ENCODE results near the gene SERINC5.

Gene SERINC5

DNA sequence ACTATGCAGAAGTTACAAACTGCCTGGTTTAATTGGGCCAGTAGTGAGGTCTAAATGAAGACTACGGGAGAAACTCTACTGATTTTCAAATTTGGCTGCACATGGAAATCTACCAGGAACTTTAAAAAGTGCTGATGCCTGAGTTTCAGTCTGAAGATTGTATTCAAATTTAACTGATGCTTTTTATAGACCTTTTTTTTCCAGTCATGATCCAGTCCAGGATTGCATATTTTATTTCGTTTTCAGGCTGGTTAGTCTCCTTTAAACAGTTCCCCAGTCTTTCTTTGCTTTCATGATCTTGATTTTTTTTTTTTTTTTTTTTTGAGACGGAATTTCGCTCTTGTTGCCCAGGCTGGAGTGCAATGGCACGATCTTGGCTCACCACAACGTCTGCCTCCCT, 40.3 kb upstream of the SERINC5 start:
- Histone ChIP-seq H3K4me3 (ENCODE audit: low read depth in 1 of 2, low read length in 1 of 2) (no peak overlapping the region), H3K36me3 (no peaks in the 10 kb centered on the region), H3K4me1 (ENCODE audit: control insufficient read depth in 1 of 2, insufficient read depth in 1 of 2, low read depth in 1 of 2, low read length in 1 of 2) (no peaks in the 10 kb centered on the region), H3K27me3 (no peaks in the 10 kb centered on the region), H3K27ac (no peak overlapping the region), H3K9me3 (no peaks in the 10 kb centered on the region)
- TF ChIP-seq, protein P1, sequence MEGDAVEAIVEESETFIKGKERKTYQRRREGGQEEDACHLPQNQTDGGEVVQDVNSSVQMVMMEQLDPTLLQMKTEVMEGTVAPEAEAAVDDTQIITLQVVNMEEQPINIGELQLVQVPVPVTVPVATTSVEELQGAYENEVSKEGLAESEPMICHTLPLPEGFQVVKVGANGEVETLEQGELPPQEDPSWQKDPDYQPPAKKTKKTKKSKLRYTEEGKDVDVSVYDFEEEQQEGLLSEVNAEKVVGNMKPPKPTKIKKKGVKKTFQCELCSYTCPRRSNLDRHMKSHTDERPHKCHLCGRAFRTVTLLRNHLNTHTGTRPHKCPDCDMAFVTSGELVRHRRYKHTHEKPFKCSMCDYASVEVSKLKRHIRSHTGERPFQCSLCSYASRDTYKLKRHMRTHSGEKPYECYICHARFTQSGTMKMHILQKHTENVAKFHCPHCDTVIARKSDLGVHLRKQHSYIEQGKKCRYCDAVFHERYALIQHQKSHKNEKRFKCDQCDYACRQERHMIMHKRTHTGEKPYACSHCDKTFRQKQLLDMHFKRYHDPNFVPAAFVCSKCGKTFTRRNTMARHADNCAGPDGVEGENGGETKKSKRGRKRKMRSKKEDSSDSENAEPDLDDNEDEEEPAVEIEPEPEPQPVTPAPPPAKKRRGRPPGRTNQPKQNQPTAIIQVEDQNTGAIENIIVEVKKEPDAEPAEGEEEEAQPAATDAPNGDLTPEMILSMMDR (IDR thresholded peaks at IDR 0.05): no peak

DNA sequence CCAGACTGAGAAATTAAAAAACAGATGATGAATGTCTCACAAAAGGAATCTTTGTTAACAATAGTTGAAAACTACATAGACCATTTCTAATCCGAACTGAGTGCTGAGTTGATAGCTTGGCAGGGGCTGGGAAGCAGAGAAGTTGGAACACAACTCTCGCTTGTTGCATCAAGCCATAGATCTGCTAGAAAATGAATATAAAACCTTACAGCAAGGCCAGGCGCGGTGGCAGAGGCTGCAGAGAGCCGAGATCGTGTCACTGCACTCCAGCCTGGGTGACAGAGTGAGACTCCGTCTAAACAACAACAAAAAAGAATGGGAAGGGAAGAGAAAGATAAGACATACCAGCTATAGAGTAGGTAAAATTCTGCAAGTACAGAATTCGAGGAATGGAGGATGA, 35.9 kb upstream of the SERINC5 start:
- no peaks in the 10 kb centered on the region for H3K36me3 ChIP-seq
- H3K27ac ChIP-seq: no peak overlapping the region
- H3K4me3 ChIP-seq (ENCODE audit: low read depth in 1 of 2, low read length in 1 of 2): no peak overlapping the region
- H3K4me1 ChIP-seq (ENCODE audit: control insufficient read depth in 1 of 2, insufficient read depth in 1 of 2, low read depth in 1 of 2, low read length in 1 of 2): no peaks in the 10 kb centered on the region
- no peaks in the 10 kb centered on the region for H3K9me3 ChIP-seq
- TF ChIP-seq, protein P1 (IDR thresholded peaks at IDR 0.05): no peak
- no peaks in the 10 kb centered on the region for H3K27me3 ChIP-seq

DNA sequence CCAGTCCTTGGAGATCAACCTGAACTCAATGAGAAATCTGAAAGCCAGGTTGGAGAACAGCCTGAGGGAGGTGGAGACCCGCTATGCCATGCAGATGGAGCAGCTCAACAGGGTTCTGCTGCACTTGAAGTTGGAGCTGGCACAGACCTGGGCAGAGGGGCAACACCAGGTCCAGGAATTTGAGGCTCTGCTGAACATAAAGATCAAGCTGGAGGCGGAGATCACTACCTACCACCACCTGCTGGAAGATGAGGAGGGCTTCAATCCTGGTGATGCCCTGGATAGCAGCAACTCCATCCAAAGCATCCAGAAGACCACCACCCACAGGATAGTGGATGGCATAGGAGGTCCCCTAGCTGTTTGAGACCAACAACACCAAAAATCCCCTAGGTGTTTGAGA, 33.5 kb upstream of the SERINC5 start:
- no peak overlapping the region for H3K4me3 ChIP-seq (ENCODE audit: low read depth in 1 of 2, low read length in 1 of 2)
- TF ChIP-seq, protein P1 (IDR thresholded peaks at IDR 0.05): no peak
- no peaks in the 10 kb centered on the region for H3K36me3 ChIP-seq
- H3K27ac ChIP-seq: no peak overlapping the region
- no peaks in the 10 kb centered on the region for H3K27me3 ChIP-seq
- H3K4me1 ChIP-seq (ENCODE audit: control insufficient read depth in 1 of 2, insufficient read depth in 1 of 2, low read depth in 1 of 2, low read length in 1 of 2): no peaks in the 10 kb centered on the region
- no peaks in the 10 kb centered on the region for H3K9me3 ChIP-seq

DNA sequence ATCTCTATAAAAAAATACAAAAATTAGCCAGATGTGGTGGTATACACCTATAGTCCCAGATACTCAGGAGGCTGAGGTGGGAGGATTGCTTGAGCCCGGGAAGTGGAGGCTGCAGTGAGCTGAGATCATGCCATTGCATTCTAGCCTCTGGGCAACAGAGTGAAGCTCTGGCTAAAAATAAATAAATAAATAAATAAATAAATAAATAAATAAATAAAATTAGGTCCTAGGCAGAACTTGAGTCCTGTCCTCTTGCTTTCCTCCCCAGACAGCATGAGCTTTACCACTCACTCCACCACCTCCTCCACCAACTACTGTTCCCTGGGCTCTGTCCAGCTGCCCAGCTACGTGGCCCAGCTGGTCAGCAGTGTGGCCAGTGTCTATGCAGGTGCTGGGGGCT, 32.3 kb upstream of the SERINC5 start:
- no peaks in the 10 kb centered on the region for H3K9me3 ChIP-seq

DNA sequence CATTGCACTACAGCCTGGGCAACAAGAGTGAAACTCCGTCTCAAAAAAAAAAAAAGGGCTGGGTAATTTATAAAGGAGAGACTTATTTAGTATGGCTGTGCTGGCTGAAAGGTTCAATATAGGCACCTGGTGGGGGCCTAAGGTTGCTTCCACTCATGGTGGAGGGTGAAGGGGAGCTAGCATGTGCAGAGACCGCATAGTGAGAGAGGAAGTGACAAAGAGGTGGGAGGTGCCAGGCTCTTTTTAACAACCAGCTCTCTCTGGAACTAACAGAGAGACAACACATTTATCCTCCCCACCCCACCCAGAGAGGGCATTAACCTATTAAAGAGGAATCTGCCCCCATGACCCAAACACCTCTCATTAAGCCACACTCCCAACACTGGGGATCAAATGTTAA, 28.9 kb upstream of the SERINC5 start:
- Histone ChIP-seq H3K27ac (no peak overlapping the region), H3K4me1 (ENCODE audit: control insufficient read depth in 1 of 2, insufficient read depth in 1 of 2, low read depth in 1 of 2, low read length in 1 of 2) (no peaks in the 10 kb centered on the region), H3K27me3 (no peaks in the 10 kb centered on the region), H3K9me3 (no peaks in the 10 kb centered on the region), H3K36me3 (no peaks in the 10 kb centered on the region), H3K4me3 (ENCODE audit: low read depth in 1 of 2, low read length in 1 of 2) (no peak overlapping the region)
- TF ChIP-seq, protein P1 (IDR thresholded peaks at IDR 0.05): no peak

More for the DNA sequence above, 32.3 kb upstream of the SERINC5 start:
- no peaks in the 10 kb centered on the region for H3K4me1 ChIP-seq (ENCODE audit: control insufficient read depth in 1 of 2, insufficient read depth in 1 of 2, low read depth in 1 of 2, low read length in 1 of 2)
- H3K27me3 ChIP-seq: no peaks in the 10 kb centered on the region
- no peaks in the 10 kb centered on the region for H3K36me3 ChIP-seq
- TF ChIP-seq, protein P1 (IDR thresholded peaks at IDR 0.05): no peak
- no peak overlapping the region for H3K27ac ChIP-seq
- H3K4me3 ChIP-seq (ENCODE audit: low read depth in 1 of 2, low read length in 1 of 2): no peak overlapping the region

DNA sequence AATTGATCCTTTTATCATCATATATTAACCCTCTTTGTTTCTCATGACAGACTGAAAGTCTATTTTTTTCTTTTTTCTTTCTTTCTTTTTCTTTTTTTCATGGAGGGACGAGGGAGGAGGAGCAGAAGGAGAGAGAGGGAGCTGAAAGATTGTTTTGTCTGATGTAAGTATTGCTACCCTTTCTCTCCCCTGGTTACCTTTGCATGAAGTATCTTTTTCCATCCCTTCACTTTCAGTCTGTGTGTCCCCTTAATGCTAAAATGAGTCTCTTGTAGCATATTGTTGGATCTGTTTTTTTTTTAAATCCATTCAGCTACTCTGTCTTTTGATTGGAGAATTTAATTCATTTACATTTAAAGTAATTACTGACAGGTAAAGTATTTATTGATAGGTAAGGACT, 27.5 kb upstream of the SERINC5 start:
- no peaks in the 10 kb centered on the region for H3K4me1 ChIP-seq (ENCODE audit: control insufficient read depth in 1 of 2, insufficient read depth in 1 of 2, low read depth in 1 of 2, low read length in 1 of 2)
- H3K27me3 ChIP-seq: no peaks in the 10 kb centered on the region
- TF ChIP-seq, protein P1 (IDR thresholded peaks at IDR 0.05): no peak
- no peaks in the 10 kb centered on the region for H3K9me3 ChIP-seq
- H3K4me3 ChIP-seq (ENCODE audit: low read depth in 1 of 2, low read length in 1 of 2): no peak overlapping the region
- H3K27ac ChIP-seq: no peak overlapping the region
- no peaks in the 10 kb centered on the region for H3K36me3 ChIP-seq
